HCT116 (cell line): ENCODE data around the gene TF.

Experiments
- ELF1 ChIP-seq: IDR thresholded peaks from 2 replicates; pipeline ENCODE4 v1.6.1; 2012; ENCODE audit warnings: low read depth, borderline replicate concordance
- EZH2 ChIP-seq: fragments of 200-600 bp; sonication (generic); IDR thresholded peaks from 2 replicates; pipeline ENCODE4 v1.6.1; 2017; ENCODE audit warnings: antibody characterized with exemption, mixed run types
- EZH2phosphoT487 ChIP-seq: fragments of 200-600 bp; IDR thresholded peaks from 2 replicates; pipeline ENCODE4 v1.6.1; 2018; ENCODE audit warnings: antibody characterized with exemption, borderline replicate concordance
- JUND ChIP-seq: IDR thresholded peaks from 2 replicates; pipeline ENCODE4 v1.6.1; 2012
- POLR2A ChIP-seq: IDR thresholded peaks from 2 replicates; pipeline ENCODE4 v1.7.0; 2011; ENCODE audit warnings: borderline replicate concordance; ENCODE audit not compliant: insufficient read depth, insufficient read length; ENCODE audit errors: extremely low read depth
- POLR2AphosphoS5 ChIP-seq: IDR thresholded peaks from 2 replicates; pipeline ENCODE4 v1.6.1; 2011; ENCODE audit warnings: mild to moderate bottlenecking, low read depth, low read length, moderate library complexity
- RAD21 ChIP-seq: IDR thresholded peaks from 2 replicates; pipeline ENCODE4 v1.6.1; 2012; ENCODE audit warnings: low read depth, mild to moderate bottlenecking
- SRF ChIP-seq: IDR thresholded peaks from 2 replicates; pipeline ENCODE4 v1.6.1; 2012; ENCODE audit warnings: low read depth
- TF ChIP-seq, protein P1 (sequence below), 3 experiments: fragments of 200-600 bp in 1 of 3; sonication (generic) in 1 of 3; IDR thresholded peaks in 2 of 3; conservative IDR thresholded peaks in 1 of 3; 2 replicates each; pipeline ENCODE4 v1.5.1; 2012 to 2017; ENCODE audit warnings: low read depth in 2 of 3, low read length in 2 of 3, antibody characterized with exemption in 1 of 3, borderline replicate concordance in 1 of 3, control low read depth in 1 of 3, mild to moderate bottlenecking in 1 of 3, mixed read lengths in 1 of 3, mixed run types in 1 of 3, moderate library complexity in 1 of 3; ENCODE audit not compliant: insufficient read depth in 1 of 3

DNA sequence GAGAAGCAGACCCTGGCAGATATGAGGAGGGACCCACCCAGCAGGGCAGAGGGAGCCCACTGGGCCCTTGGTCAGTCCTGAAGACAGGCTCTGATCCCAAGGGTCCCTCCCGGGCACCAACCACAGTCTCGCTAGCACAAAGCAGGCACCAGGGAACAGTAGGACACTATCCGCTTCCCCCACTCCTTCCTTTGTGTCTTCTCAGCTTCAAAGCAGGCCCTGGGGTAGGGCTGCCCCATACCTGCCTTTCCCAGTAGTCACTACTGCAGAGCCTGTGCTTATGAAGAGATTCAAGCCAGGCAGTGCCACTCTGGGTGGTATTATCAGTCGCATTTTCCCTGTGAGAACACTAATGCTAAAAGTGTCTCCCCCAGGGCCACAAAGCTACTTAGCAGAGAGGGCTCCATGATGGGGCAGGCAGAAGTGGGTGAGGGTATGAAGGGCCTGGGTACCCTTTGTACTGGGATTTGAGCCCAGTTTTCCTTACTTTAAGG lies 92.2 kb downstream of the TF start:
- no peak for TF ChIP-seq RAD21
- no peak for TF ChIP-seq ELF1
- TF ChIP-seq, protein P1, sequence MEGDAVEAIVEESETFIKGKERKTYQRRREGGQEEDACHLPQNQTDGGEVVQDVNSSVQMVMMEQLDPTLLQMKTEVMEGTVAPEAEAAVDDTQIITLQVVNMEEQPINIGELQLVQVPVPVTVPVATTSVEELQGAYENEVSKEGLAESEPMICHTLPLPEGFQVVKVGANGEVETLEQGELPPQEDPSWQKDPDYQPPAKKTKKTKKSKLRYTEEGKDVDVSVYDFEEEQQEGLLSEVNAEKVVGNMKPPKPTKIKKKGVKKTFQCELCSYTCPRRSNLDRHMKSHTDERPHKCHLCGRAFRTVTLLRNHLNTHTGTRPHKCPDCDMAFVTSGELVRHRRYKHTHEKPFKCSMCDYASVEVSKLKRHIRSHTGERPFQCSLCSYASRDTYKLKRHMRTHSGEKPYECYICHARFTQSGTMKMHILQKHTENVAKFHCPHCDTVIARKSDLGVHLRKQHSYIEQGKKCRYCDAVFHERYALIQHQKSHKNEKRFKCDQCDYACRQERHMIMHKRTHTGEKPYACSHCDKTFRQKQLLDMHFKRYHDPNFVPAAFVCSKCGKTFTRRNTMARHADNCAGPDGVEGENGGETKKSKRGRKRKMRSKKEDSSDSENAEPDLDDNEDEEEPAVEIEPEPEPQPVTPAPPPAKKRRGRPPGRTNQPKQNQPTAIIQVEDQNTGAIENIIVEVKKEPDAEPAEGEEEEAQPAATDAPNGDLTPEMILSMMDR (IDR thresholded peaks at IDR 0.05 in 2 of 3, conservative IDR thresholded peaks at IDR 0.05 in 1 of 3; ENCODE audit: borderline replicate concordance in 1 of 3, insufficient read depth in 1 of 3, low read depth in 2 of 3, low read length in 2 of 3): no peak
- TF ChIP-seq EZH2: no peak
- no peak for TF ChIP-seq JUND
- no peak for TF ChIP-seq POLR2A
- no peak for TF ChIP-seq SRF
- TF ChIP-seq EZH2phosphoT487: no peak
- no peak for TF ChIP-seq POLR2AphosphoS5
